HepG2 (cell line): ENCODE results near the gene TOR1A.

Source experiments
- BHLHE40 ChIP-seq: IDR thresholded peaks from 2 replicates; pipeline ENCODE4 v1.6.1; 2011; ENCODE audit warnings: low read length, improper control_type of control experiment
- CTCF ChIP-seq: sonication (generic); formaldehyde crosslinking; IDR thresholded peaks from 2 replicates; pipeline ENCODE4 v1.5.0; 2020; ENCODE audit warnings: mild to moderate bottlenecking, missing genetic modification reagents, moderate library complexity
- HMGXB4 ChIP-seq, 2 experiments: sonication (generic) in 1 of 2; formaldehyde crosslinking in 1 of 2; IDR thresholded peaks; 2 replicates each; pipeline versions ENCODE4 v1.4.0 to v1.6.1; 2018 to 2020; ENCODE audit warnings: missing genetic modification reagents in 2 of 2, borderline replicate concordance in 1 of 2, low read depth in 1 of 2, mild to moderate bottlenecking in 1 of 2, missing biosample characterization in 1 of 2
- KLF6 ChIP-seq: IDR thresholded peaks from 2 replicates; pipeline ENCODE4 v1.8.0; 2016; ENCODE audit warnings: missing biosample characterization, missing genetic modification reagents
- MAX ChIP-seq: IDR thresholded peaks from 2 replicates; pipeline ENCODE4 v1.6.1; 2012; ENCODE audit warnings: inconsistent platforms
- MTA3 ChIP-seq: sonication (generic); formaldehyde crosslinking; IDR thresholded peaks from 2 replicates; pipeline ENCODE4 v1.4.0; 2020; ENCODE audit warnings: missing genetic modification reagents
- MXI1 ChIP-seq: IDR thresholded peaks from 3 replicates; pipeline ENCODE4 v1.6.1; 2012; ENCODE audit warnings: low read depth, low read length, inconsistent platforms, borderline replicate concordance
- SALL2 ChIP-seq: sonication (generic); formaldehyde crosslinking; IDR thresholded peaks from 2 replicates; pipeline ENCODE4 v1.8.1; 2023; ENCODE audit warnings: mild to moderate bottlenecking, missing genetic modification reagents, inconsistent platforms
- YEATS4 ChIP-seq: sonication (generic); formaldehyde crosslinking; IDR thresholded peaks from 2 replicates; pipeline ENCODE4 v1.4.0; 2020; ENCODE audit warnings: missing genetic modification reagents, borderline replicate concordance
- ZBTB1 ChIP-seq: sonication (generic); formaldehyde crosslinking; IDR thresholded peaks from 2 replicates; pipeline ENCODE4 v1.4.0; 2020; ENCODE audit warnings: missing genetic modification reagents, borderline replicate concordance

- no peak for TF ChIP-seq YEATS4
- TF ChIP-seq MAX, result no peak
- TF ChIP-seq ZBTB1, result no peak
- no peak for TF ChIP-seq KLF6 (CRISPR knock-in tag)
- no peak for TF ChIP-seq SALL2
- no peak for TF ChIP-seq MTA3
- TF ChIP-seq BHLHE40, result no peak
- no peak for TF ChIP-seq MXI1
- TF ChIP-seq HMGXB4 (CRISPR knock-in tag; IDR thresholded peaks at IDR 0.05; ENCODE audit: borderline replicate concordance in 1 of 2, low read depth in 1 of 2), result no peak
- no peak for TF ChIP-seq CTCF (CRISPR knock-in tag)
Observed at GRCh38 chr9:129871046-129871445, 47.1 kb upstream of the TOR1A start.
